OCI-LY3 (cell line): Measurements from ENCODE around the gene BBOX1.

Source experiments
- CTCF ChIP-seq: fragments of 200-600, 300-600 bp; sonication (generic); IDR thresholded peaks from 2 replicates; pipeline ENCODE4 v1.5.1; 2014; ENCODE audit warnings: antibody characterized with exemption, low read length, low read depth
- EZH2phosphoT487 ChIP-seq: fragments of 200-600 bp; shearing (Covaris generic); IDR thresholded peaks from 2 replicates; pipeline ENCODE4 v1.6.1; 2018; ENCODE audit warnings: antibody characterized with exemption, mixed run types, low read depth

GRCh38 chr11:27004103-27004502, 36.5 kb upstream of the BBOX1 start:
- TF ChIP-seq CTCF, result no peak
- no peak for TF ChIP-seq EZH2phosphoT487
